Endothelial cell of hepatic sinusoid (primary cell): ENCODE results near the gene SMG9.
"Not testable (repeated sequence)": the region's sequence is repeated elsewhere in the genome, so short reads cannot be mapped to it uniquely, and the experiment has no call there.

Experiments
- in situ Hi-C: cut with HindIII; loops from 2 replicates; pipeline ENCODE4 v1.10.0; 2017; ENCODE audit warnings: low sequenced_read_pairs

Gene SMG9

DNA sequence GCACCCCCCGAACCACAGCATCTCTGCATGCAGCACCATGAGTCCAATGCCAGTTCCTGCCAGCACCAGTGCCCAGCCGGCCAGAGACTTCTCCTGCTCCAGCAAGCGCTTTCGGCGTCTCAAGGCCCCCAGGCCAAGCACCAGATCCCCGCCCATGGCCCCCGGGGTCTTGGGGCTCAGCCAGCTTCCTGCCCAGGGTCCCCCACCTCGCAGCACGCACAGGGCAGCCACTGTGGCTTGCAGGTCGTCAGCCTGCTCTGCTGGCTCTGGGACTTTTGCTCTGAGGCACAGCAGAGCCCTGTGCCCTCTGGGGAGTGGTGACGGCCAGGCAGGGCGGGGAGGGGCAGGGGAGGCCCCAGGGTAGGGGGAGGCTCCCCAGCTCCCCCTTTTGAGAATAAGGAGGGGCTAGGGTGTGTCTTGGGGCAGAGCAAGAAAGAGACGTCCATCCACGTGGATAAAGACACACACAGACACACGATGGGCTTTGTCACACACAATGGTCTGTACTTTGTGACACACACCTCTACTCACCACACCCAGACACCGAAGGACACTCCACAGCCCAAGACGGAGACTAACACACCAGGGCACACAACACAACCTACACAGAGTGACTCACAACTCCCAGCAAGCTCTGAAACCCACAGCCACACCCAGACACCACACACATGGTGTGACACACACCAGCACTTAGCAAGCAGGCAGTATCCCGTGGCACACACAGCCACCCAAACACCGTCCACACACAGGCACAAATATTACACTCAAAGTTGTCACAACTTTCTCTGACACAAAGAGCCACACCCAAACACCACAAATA, 26.2 kb upstream of the SMG9 start, which contains the start of gene KCNN4:
Gene KCNN4 (minus strand): TSS at position 268 of the 820 bp plus-strand sequence. CDS start 112 bp downstream, at position 156.
- in situ Hi-C loops, result no loop called here

DNA sequence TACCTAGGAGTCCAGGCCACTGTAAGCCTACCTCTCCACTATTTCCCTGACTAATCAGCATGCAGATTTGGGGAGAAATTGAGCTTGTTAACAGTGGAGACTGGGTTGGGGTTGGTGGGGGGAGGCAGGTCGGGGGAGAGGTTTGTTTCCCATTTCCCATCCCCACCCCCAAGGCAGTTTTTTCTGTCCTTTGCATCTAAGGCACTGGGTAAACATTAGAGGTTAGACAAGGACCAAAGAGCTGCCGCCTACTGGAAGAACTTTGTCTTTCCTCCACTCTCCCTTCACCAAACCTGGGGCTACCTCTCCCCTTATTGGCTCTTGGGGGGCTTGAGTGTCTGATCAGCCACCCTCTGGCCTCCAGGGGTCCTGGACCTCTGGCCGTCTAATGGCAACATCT, 25.1 kb upstream of the SMG9 start:
- in situ Hi-C loops, result no loop called here

GRCh38 chr19:43779147-43779819, 24.5 kb upstream of the SMG9 start:
- in situ Hi-C loops, result no loop called here

- in situ Hi-C loops, result no loop called here
These were observed 23.9 kb upstream of the SMG9 start for GRCh38 chr19:43778651-43779050.

DNA sequence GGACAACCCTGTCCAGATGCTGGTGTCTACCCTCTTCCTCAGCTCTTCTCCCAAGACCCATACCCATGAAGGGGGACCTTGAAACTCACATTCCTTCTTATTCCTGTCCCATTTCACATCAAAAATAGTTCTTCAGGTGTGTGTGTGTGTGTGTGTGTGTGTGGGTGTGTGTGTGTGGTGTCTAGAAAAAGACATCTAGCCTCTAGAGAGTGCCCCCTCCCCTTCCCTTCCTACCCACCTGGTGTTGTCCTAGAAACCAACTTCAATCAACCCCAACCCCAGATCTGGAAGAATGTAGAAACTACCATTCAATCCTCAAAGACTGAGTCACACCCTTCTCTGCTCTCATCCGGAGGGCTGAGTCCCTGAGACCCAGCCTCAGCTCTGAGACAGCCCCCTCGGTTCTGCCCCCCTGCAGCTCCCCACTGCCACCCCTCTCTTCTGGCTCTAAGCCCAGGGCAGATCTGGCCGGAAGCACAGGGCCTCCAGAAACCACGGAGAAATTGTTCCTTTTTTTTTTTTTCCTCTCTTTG, 22.5 kb upstream of the SMG9 start:
- in situ Hi-C loops, result no loop called here

GRCh38 chr19:43776286-43776685, 21.5 kb upstream of the SMG9 start:
- in situ Hi-C loops, result no loop called here

DNA sequence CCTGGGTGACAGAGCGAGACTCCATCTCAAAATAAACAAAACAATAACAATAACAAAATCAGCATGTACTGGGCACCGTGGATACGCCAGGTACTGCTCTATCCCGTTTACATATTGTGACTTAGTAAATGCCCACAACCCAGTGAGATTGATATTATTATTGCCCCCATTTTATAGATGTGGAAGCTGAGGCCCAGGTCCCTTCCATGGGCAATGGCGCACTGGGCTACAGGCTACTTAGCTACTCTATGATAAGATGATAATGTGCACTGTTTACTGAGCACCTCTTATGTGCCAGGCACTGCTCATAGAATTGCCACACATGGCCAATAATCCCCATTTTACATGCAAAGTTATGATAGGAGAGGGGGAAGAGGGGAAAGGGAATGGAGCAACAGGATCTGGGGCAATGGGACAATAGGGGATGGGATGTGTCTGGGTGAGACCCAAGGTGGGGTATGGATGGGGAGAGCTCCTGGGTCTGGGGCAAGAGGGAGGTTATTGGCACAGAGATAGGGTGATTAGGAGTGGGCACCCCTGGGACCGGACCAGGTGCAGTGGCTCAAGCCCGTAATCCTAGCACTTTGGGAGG, 20.6 kb upstream of the SMG9 start:
- in situ Hi-C loops, result no loop called here

- in situ Hi-C loops, result loop anchor here (5.0 kb wide), 1 partner anchor 108 kb away; no protein-coding TSS in a partner anchor
These were observed 20.1 kb upstream of the SMG9 start for GRCh38 chr19:43774940-43775258.

DNA sequence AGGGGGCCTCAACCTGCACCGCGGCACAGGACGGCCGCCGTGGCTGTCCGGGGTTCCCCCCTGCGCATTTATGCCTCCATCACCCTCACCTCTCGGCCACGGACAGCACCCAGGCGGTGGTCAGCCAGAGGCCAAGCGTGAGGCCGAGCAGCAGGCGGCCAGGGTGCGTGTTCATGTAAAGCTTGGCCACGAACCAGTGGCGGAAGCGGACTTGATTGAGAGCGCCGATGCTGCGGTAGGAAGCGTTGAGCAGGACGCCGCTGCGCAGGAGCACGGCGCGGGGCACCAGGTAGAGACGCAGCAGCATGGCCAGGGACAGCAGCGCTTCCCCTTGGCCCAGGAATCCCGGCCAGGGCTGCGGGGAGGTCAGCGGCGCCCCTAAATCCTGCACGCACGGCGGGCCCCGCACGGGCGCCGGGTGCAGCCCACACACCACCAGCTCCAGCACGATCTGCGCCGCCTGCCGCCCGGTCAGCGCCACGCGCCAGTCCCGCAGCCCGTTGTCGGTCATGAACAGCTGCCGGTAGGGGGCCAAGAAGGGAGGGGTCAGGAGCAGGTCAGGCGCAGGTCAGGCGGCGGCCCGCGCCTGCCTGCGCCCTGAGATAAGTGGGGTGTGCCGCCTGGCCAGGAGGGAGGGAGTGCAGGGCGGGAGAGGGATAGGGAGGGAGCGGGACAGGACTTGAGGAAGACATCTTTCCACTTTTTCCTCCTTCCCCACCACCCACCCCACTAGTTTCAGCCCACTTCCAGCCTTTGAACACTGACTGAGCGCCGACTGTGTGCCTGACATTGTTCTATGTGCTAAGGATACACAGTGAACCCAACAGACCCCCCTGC, 19.6 kb upstream of the SMG9 start:
- in situ Hi-C loops, result loop anchor here (5.0 kb wide), 1 partner anchor 107 kb away; no protein-coding TSS in a partner anchor

DNA sequence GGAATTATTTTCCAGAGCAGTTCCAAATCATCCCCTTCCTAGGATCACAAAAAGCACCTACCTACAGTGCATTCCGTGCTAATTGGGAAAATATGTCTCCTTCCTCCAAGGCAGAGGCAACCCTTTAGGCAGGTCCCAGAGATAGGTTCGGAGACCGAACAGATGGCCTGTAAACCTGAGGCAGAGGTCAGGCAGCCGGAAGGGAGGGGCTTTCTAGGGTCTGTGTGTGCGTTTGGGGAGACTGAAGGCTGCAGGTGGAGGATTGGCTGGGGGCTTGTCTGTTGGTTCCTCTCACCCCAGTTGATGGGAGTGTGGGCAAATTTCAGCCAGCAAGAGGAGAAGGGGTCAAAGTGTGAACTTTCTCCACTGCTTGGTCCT, 19.0 kb upstream of the SMG9 start:
- in situ Hi-C loops, result loop anchor here (5.0 kb wide), 1 partner anchor 106 kb away; no protein-coding TSS in a partner anchor

GRCh38 chr19:43769256-43769655, 14.5 kb upstream of the SMG9 start:
- in situ Hi-C loops, result no loop called here

DNA sequence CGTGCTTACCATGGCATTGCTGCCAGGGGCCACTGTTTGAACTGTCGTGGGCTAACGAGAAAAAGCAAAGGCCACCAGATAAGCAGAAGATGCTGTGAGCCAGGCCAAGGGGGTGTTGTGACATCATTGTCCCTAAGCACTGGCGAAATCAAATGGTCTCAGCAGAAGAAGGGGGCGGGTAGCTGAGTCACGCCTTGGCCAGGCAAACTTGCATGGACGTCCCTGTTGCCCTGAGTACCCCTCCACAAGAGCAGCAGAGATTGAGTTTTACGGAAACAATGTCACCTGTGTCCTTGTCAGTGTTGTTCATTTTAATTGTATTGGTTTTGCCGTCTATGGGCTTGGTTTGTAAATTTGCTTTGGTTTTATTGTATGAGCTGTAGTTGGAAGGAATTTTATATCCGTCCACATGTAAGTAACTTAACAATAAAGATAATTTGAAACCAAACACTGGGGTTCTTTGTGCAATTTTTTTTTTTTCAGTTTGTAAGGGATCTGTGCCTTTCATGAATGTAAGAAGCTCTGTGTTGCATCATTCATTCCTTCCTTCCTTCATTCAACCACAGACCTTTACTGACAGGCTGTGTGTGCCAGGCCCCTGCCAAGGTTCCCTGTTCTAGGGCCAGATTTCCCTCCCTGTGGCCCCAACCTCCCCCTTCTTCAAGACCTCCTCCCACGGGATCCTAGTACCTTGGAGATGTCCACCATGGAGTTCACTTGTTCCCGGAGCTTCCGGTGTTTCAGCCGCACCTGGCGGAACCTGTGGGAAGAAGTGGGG, 13.7 kb upstream of the SMG9 start:
- in situ Hi-C loops, result no loop called here

DNA sequence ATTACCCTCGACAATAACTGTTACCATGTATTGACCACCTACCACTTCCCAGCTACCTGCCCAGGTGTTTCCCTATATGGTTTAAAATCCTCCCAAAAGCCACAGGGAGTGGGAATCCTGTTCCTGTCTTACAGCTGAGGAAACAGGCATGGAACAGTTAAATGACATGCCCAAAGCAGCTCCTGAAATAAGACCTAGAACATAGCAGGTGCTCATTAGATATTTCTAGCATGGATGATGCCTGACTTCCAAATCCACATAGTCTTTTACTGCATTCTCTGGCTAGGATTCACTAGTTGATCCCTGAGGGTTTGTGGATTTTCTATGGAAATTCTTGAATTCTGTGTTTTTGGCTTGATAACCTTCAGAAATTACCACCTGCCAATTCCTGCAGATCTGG, 13.1 kb upstream of the SMG9 start:
- in situ Hi-C loops, result no loop called here

DNA sequence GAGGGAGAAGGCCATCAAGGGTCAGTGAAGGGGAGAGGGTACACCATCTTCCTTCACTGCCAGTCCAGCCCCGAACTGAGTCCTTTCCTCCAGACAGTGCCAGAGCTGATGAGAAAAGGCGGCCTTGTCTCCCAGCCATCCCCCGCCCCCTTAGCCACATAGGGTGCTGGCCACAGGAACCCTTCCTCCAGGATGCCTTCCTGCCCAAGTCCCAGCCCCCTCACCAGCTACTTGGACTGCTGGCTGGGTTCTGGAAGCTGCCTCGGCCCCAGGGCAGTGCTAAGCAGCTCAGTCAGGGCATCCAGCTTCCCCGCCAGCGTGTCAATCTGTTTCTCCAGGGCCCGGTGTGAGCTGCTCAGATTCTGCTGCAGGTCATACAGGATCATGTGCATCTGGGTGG, 12.6 kb upstream of the SMG9 start:
- in situ Hi-C loops, result no loop called here

GRCh38 chr19:43766755-43767043, 11.9 kb upstream of the SMG9 start:
- in situ Hi-C loops, result no loop called here

DNA sequence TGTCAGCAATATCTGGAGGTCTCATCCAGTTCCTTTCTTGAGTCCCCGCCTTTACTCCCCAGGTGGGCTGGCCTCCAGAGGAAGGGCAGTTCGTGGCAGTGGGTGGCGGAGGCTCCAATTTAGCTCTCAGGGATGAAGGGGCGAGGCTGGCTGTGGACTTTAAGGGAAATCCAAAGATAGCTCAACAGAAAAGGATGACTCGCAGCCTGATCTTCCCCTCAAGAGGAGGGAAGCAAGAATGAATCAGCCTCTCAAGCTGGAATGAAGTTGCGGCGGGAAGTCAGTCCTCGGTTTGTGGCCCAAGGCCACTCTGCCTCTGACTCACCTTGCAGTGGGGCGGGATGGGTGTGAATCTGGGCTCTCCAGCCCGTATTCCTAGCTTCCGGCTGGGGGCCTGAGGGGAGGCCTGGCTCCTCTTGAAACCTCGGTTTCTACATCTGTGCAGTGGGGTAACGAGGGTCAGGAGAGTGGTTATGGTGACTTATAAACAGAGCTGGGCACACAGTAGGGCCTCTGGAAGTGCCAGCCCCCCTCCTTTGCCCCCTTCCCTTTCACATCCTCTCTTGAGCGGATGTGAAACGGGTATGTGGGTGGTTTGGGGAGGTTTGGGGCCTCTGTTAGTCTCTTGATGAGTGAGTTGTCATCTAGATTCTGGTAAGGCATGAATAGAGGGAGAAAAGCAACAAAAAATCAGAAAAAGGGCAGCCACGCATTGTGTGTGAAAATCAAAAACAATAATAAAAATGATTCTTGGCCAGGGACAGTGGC, 10.5 kb upstream of the SMG9 start:
- in situ Hi-C loops, result no loop called here

GRCh38 chr19:43764684-43765083, 9.9 kb upstream of the SMG9 start:
- in situ Hi-C loops, result not testable (repeated sequence)

- in situ Hi-C loops, result no loop called here
These were observed 8.7 kb upstream of the SMG9 start for GRCh38 chr19:43763473-43763939.

DNA sequence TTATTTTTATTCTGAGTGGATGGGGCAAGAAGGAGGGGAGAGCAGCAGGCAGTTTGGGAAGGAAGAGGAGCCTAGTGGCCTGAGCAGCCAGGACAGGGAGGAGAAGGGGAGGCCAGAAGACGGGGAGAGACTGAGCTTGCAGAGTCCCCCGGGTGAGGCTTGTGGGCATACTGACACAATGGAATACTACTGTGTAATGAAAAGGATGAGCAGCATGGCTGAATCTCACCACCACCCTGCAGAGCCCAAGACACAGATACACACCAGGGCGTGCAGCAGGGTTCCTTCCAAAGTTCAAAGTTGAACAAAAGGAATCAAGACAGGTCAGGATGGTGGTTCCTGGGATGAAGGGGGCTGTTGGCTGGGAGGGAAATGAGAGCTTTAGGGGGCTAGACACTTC, 8.1 kb upstream of the SMG9 start:
- in situ Hi-C loops, result no loop called here
